ENCODE results near the gene PIK3R3.

Gene PIK3R3

GRCh38 chr1:46027788-46028573 lies 104.4 kb downstream of the PIK3R3 start:
- no peak for DNase-seq

GRCh38 chr1:46026531-46026930 lies 105.9 kb downstream of the PIK3R3 start:
- DNase-seq: no peak

- no peak for DNase-seq
These were observed 111.1 kb downstream of the PIK3R3 start for GRCh38 chr1:46021046-46021996.

DNA sequence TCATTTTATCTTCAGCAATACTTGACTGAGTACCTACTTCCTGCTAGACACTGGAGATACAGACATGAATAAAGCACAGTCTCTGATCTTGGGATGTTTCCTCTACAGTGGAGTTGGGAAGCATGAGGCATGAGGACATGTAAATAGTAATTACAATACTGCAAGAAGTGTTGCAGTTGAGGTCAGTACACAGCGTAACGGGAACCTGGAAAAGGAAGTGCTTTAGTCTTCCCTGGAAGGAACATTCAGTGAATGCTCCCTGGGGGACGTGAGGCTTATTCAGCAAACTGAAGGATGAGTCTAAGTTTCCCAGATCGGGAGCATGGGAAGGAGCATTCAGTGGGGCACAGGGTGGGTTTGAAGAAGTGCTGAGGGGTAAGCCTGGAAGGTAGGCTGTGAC lies 112.4 kb downstream of the PIK3R3 start:
- DNase-seq: no peak

GRCh38 chr1:46019348-46019747 lies 113.1 kb downstream of the PIK3R3 start:
- no peak for DNase-seq

GRCh38 chr1:46017876-46018503 lies 114.4 kb downstream of the PIK3R3 start:
- no peak for DNase-seq

DNA sequence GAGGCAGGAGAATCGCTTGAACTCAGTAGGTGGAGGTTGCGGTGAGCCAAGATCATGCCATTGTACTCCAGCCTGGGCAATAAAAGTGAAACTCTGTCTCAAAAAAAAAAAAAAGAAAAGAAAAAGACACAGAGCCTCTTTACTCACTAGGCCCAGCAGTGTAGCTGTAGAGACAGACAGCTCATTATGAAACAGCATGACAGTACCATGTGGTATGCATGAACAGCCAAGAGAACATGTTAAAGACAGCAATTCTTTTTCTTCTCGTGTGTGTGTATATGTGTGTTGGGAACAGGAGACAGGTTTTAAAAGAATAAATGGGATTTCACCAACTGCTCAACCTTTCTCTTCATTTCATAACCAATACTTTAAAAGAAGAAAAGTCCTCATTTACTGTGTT lies 118.8 kb downstream of the PIK3R3 start:
- DNase-seq: no peak

GRCh38 chr1:46012236-46012635 lies 120.2 kb downstream of the PIK3R3 start:
- no peak for DNase-seq

DNA sequence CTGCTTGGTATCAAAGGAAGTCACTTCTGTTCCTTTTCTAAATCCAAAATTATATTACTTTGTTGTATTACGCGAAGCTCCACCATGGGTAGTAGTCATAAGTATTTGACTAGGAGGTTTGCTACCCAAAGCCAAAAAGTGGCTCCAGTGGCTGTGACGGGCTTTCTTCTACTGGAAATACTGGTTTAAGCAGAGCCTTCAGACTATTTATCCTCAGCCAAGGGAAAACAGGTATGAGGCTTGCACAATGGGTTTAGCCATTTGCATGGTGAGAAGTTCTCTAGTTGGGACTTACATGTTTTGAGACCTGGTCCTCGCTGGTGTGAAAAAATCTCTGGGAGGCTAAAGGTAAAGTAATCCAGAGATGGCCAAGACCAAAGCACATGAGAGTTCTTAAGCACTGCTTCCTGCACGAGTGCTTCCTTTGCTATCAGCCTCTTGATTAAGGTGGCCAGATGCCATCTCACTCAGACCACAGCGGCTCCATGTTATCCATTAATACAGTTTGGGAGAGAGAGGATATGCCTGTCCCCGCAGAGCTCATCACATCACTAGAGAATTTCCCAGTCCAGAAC lies 121.2 kb downstream of the PIK3R3 start:
- no peak for DNase-seq

GRCh38 chr1:46010611-46011010 lies 121.8 kb downstream of the PIK3R3 start:
- DNase-seq: no peak

DNA sequence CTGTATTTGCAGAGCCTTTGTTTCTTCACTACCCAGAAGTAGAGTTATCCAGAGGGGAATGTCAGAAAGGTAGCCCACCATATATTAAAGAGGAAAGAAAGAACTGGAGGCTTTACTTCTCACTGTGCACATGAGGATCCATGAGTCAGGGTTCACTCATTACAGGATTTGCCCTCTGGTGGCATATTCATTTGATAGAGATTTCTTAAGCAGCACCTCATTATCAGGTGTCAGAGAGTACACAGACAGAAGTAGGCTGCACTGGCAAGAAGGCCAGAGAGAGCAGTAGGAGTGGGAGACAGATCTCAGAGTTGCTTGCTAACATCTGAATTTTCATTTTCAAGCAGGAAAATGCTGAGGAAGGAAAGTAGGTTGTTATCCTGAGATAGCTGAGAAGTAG lies 123.8 kb downstream of the PIK3R3 start:
- DNase-seq: no peak

GRCh38 chr1:46005594-46005993 lies 126.8 kb downstream of the PIK3R3 start:
- no peak for DNase-seq

DNA sequence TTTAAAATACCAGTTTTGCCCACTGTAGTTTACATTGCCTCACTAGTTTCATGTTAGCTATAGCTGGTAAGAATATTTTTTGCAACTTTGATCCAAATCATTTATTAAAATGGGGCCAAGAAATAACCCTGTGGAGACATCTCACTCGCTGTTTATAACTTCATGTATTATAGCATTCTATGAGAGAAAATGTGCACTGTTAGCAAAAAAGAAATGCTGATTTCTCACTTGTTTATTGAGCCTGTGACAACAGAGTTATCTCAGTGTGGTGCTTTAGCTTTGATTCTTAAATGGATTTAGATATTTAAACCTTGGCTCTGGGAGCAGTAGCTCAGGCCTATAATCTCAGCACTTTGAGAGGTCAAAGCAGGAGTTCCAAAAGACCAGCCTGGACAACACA lies 127.9 kb downstream of the PIK3R3 start:
- DNase-seq: no peak

- DNase-seq: no peak
These were observed 129.1 kb downstream of the PIK3R3 start for GRCh38 chr1:46003315-46003714.

GRCh38 chr1:46002551-46003150 lies 129.8 kb downstream of the PIK3R3 start:
- no peak for DNase-seq

- no peak for DNase-seq
These were observed 131.2 kb downstream of the PIK3R3 start for GRCh38 chr1:46001081-46001785.

DNA sequence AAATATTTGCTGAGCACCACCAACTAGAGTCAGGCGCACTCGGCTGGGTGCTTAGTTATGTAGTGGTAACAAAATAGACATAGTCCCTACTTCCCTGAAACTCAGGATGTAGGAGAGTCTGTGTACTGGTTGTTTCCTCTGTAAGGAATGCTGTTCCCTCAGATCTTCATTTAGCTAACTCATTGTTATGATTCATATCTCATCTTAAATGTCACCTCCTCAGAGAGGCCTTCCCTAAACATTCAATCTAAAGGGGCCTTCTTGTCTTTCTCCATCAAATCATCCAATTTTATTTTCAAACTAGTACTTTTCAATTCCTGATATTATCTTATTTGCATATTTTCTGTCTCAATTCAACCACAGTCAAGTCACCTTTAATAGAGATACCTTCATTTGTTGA lies 132.9 kb downstream of the PIK3R3 start:
- DNase-seq: no peak

DNA sequence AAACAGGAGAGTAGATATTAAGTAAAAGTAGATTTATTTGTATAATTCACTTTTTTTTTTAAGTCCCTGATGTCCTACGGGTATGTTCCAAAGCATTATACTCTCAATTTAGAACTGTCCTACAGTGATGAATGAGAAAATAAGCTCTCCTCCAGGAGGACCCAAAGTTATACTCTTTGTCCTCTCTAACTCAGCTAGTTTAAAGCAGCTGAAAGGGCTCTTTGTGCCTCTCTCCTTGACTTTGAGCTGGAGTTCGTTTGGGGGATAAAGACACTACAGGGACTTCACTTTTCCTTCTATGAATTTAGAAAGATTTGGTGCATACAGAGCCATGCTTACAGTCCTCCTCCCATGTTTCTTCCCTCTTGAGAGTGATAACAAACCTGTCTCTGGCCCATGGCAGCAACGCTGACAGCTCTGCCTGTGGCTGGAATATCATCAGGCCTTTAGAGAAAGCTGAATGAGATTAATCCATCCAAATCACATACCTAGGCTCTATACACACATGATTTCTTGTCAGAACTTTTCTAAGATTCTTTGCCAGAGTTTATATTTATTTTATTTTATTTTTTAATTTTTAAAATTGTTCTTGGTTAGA lies 134.3 kb downstream of the PIK3R3 start:
- no peak for DNase-seq

DNA sequence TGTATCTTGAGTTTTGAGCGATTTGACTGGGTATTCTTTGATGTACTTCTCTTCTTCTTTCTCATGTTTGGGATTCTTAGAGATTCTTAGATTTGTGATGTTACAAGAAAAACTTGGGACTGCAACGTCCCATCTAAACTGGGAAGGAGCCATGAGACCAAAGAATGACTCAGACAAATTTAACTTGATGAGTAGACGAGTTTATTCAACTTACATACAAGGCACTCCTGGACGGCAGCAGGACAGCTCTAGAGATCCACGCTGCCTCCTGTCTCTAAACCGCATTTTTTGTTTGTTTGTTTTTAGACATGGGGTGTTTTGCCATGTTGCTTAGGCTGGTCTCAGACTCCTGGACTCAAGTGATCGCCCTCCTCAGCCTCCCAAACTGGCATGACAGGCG lies 137.1 kb downstream of the PIK3R3 start:
- DNase-seq: no peak

- DNase-seq: no peak
These were observed 138.0 kb downstream of the PIK3R3 start for GRCh38 chr1:45994423-45994822.
